ENCODE data around the gene KCND3.

The KCND3 gene

GRCh38 chr1:111908011-111908621 lies 81.4 kb downstream of the KCND3 start:
- DNase-seq, result no peak

- no peak for DNase-seq
Measured at GRCh38 chr1:111907321-111907720, 82.1 kb downstream of the KCND3 start.

GRCh38 chr1:111906816-111907215 lies 82.7 kb downstream of the KCND3 start:
- no peak for DNase-seq

- no peak for DNase-seq
Measured at GRCh38 chr1:111906111-111906510, 83.4 kb downstream of the KCND3 start.

GRCh38 chr1:111904478-111905218 lies 84.8 kb downstream of the KCND3 start:
- no peak for DNase-seq

GRCh38 chr1:111903871-111904449 lies 85.5 kb downstream of the KCND3 start:
- DNase-seq, result no peak

GRCh38 chr1:111903148-111903870 lies 86.2 kb downstream of the KCND3 start:
- DNase-seq, result no peak

- no peak for DNase-seq
Measured at GRCh38 chr1:111895469-111895868, 94.0 kb downstream of the KCND3 start.

GRCh38 chr1:111895017-111895416 lies 94.5 kb downstream of the KCND3 start:
- DNase-seq, result no peak

- DNase-seq, result no peak
Measured at GRCh38 chr1:111894497-111894896, 95.0 kb downstream of the KCND3 start.

GRCh38 chr1:111891566-111891965 lies 97.9 kb downstream of the KCND3 start:
- no peak for DNase-seq

- no peak for DNase-seq
Measured at GRCh38 chr1:111888740-111889376, 100.6 kb downstream of the KCND3 start.

GRCh38 chr1:111887875-111888274 lies 101.6 kb downstream of the KCND3 start:
- DNase-seq, result no peak

GRCh38 chr1:111887385-111887784 lies 102.1 kb downstream of the KCND3 start:
- DNase-seq, result no peak

- DNase-seq, result no peak
Measured at GRCh38 chr1:111886741-111887140, 102.7 kb downstream of the KCND3 start.

GRCh38 chr1:111884772-111885443 lies 104.6 kb downstream of the KCND3 start:
- no peak for DNase-seq

GRCh38 chr1:111882986-111883560 lies 106.4 kb downstream of the KCND3 start:
- no peak for DNase-seq

- no peak for DNase-seq
Measured at GRCh38 chr1:111882559-111882958, 106.9 kb downstream of the KCND3 start.

- no peak for DNase-seq
Measured at GRCh38 chr1:111880881-111881837, 108.3 kb downstream of the KCND3 start.

- DNase-seq, result no peak
Measured at GRCh38 chr1:111879081-111879480, 110.4 kb downstream of the KCND3 start.

GRCh38 chr1:111878649-111879048 lies 110.8 kb downstream of the KCND3 start:
- no peak for DNase-seq
